ENCODE results near the gene HEPACAM.

- TF ChIP-seq CTCF (IDR thresholded peaks at IDR 0.05) (no peak), POLR2A (IDR thresholded peaks at IDR 0.05) (no peak)
These were observed 48.2 kb downstream of the HEPACAM start for GRCh38 chr11:124887667-124888013.

Measured in right lobe of liver (tissue), 4 donors.